GM23338 (cell line): ENCODE data around the gene DOCK4. TPM values are rescaled to one million over a fixed set of nuclear protein-coding genes. Genes with fewer than 3 reads are reported as not detected.

Experiments
- ATAC-seq: fragments of 200-7000 bp; cut with Tn5 transposase; 3 replicates; pipeline ENCODE4 v1.9.1; 2020
- DNase-seq: peaks from one replicate; pipeline ENCODE4 v3.0.0-alpha.2; 2015; ENCODE audit warnings: low spot score
- H2AFZ ChIP-seq: fragments of 200-600 bp; sonication (generic); 2 replicates; pipeline ENCODE4 v1.8.0; 2016; ENCODE audit warnings: antibody characterized with exemption, mild to moderate bottlenecking, moderate library complexity
- H3F3A ChIP-seq: fragments of 200-600 bp; sonication (generic); replicated peaks from 2 replicates; pipeline ENCODE4 v1.8.0; 2017; ENCODE audit warnings: antibody characterized with exemption, mixed run types, low read depth
- H3K27ac ChIP-seq: fragments of 200-600 bp; sonication (generic); 2 replicates; pipeline ENCODE4 v1.6.1; 2016; ENCODE audit warnings: low read depth
- H3K27me3 ChIP-seq: fragments of 200-600 bp; sonication (generic); 2 replicates; pipeline ENCODE4 v1.8.0; 2016; ENCODE audit warnings: mild to moderate bottlenecking, mixed run types, moderate library complexity; ENCODE audit not compliant: insufficient read depth
- H3K36me3 ChIP-seq: fragments of 200-600 bp; sonication (generic); 2 replicates; pipeline ENCODE4 v1.8.0; 2016; ENCODE audit warnings: mild to moderate bottlenecking; ENCODE audit not compliant: insufficient read depth
- H3K4me1 ChIP-seq: fragments of 200-600 bp; sonication (generic); 2 replicates; pipeline ENCODE4 v1.8.0; 2016; ENCODE audit warnings: mild to moderate bottlenecking, moderate library complexity; ENCODE audit not compliant: insufficient read depth
- H3K4me2 ChIP-seq: fragments of 200-600 bp; sonication (generic); 2 replicates; pipeline ENCODE4 v1.7.1; 2017; ENCODE audit warnings: mixed run types
- H3K4me3 ChIP-seq: fragments of 200-600 bp; sonication (generic); 2 replicates; pipeline ENCODE4 v1.6.1; 2016; ENCODE audit warnings: mixed run types
- H3K79me2 ChIP-seq: fragments of 200-600 bp; sonication (generic); replicated peaks from 2 replicates; pipeline ENCODE4 v1.8.0; 2017; ENCODE audit warnings: mild to moderate bottlenecking; ENCODE audit not compliant: insufficient read depth
- H3K9me2 ChIP-seq: fragments of 200-600 bp; sonication (generic); 2 replicates; pipeline ENCODE4 v1.8.0; 2017; ENCODE audit not compliant: insufficient read depth
- H4K20me1 ChIP-seq: fragments of 200-600 bp; sonication (generic); replicated peaks from 2 replicates; pipeline ENCODE4 v1.8.0; 2017; ENCODE audit warnings: mild to moderate bottlenecking; ENCODE audit not compliant: insufficient read depth
- H3K27ac Mint-ChIP-seq: 2 replicates; pipeline ENCODE4 v1.8.0; 2020; ENCODE audit warnings: inconsistent platforms, mild to moderate bottlenecking, moderate library complexity, mixed read lengths
- H3K27me3 Mint-ChIP-seq: 3 replicates; pipeline ENCODE4 v1.8.0; 2022; ENCODE audit warnings: low read depth, mild to moderate bottlenecking, moderate library complexity, mixed read lengths, inconsistent platforms; ENCODE audit not compliant: insufficient read depth, poor library complexity
- H3K36me3 Mint-ChIP-seq: 3 replicates; pipeline ENCODE4 v1.8.0; 2021; ENCODE audit warnings: low read depth, mild to moderate bottlenecking, inconsistent platforms, moderate library complexity, mixed read lengths
- H3K4me1 Mint-ChIP-seq: 3 replicates; pipeline ENCODE4 v1.8.0; 2020; ENCODE audit warnings: mild to moderate bottlenecking, inconsistent platforms, mixed read lengths
- H3K4me3 Mint-ChIP-seq: 3 replicates; pipeline ENCODE4 v1.8.0; 2021; ENCODE audit warnings: moderate library complexity, mild to moderate bottlenecking, inconsistent platforms, mixed read lengths
- H3K9me3 Mint-ChIP-seq: 3 replicates; pipeline ENCODE4 v1.8.0; 2020; ENCODE audit warnings: moderate library complexity, mild to moderate bottlenecking, inconsistent platforms, mixed read lengths
- EZH2 ChIP-seq: fragments of 200-600 bp; sonication (generic); IDR thresholded peaks from one replicate; pipeline ENCODE4 v1.8.0; 2017; ENCODE audit warnings: antibody characterized with exemption, mild to moderate bottlenecking, low read depth; ENCODE audit not compliant: unreplicated experiment
- REST ChIP-seq: IDR thresholded peaks from one replicate; pipeline ENCODE4 v1.6.1; 2018; ENCODE audit warnings: antibody characterized with exemption; ENCODE audit not compliant: unreplicated experiment
- STAT1 ChIP-seq: IDR thresholded peaks from one replicate; pipeline ENCODE4 v1.6.1; 2016; ENCODE audit warnings: antibody characterized with exemption; ENCODE audit not compliant: unreplicated experiment
- ZNF114 ChIP-seq: fragments of 250-450 bp; sonication (Bioruptor Pico); IDR thresholded peaks from 2 replicates; pipeline ENCODE4 v1.5.0; 2020; ENCODE audit warnings: mild to moderate bottlenecking, moderate library complexity
- ZNF331 ChIP-seq: fragments of 250-450 bp; sonication (Bioruptor Pico); IDR thresholded peaks from 2 replicates; pipeline ENCODE4 v1.5.0; 2020; ENCODE audit warnings: low read depth, mild to moderate bottlenecking, moderate library complexity
- ZNF462 ChIP-seq: fragments of 250-450 bp; sonication (Bioruptor Pico); IDR thresholded peaks from 2 replicates; pipeline ENCODE4 v1.5.0; 2020; ENCODE audit warnings: mild to moderate bottlenecking, moderate library complexity
- polyA plus RNA-seq: library from polyadenylated mRNA; unstranded; fragments of >200 nt; fragmentation: Nextera tagmentation; extraction: Ambion mirVana; gene quantifications from 2 replicates; pipeline ENCODE4 v1.2.1, GENCODE V29; 2016
- total RNA-seq: library from RNA; depleted of rRNA; stranded (reverse); fragments of >200 nt; shearing (Covaris generic); gene quantifications from 2 replicates; pipeline ENCODE4 v1.2.3, GENCODE V29; 2014

Gene DOCK4
- total and polyA plus RNA-seq, 2 experiments from 2014 or later, result 6.3 to 33.8 TPM

GRCh38 chr7:111887734-111888133, 318.5 kb downstream of the DOCK4 start:
- Mint-ChIP-seq H3K36me3 (no peaks in the 10 kb centered on the region), H3K4me3 (no peak overlapping the region), H3K4me1 (no peaks in the 10 kb centered on the region), H3K27ac (no peak overlapping the region), H3K9me3 (no peaks in the 10 kb centered on the region), H3K27me3 (no peaks in the 10 kb centered on the region)
- Histone ChIP-seq H3K4me3 (no peak overlapping the region), H3K27ac (no peak overlapping the region), H3K79me2 (no peaks in the 10 kb centered on the region), H4K20me1 (no peaks in the 10 kb centered on the region), H3K4me2 (no peak overlapping the region), H3K27me3 (no peaks in the 10 kb centered on the region), H3K4me1 (no peaks in the 10 kb centered on the region), H3K36me3 (no peaks in the 10 kb centered on the region), H3F3A (no peaks in the 10 kb centered on the region), H2AFZ (no peak overlapping the region), H3K9me2 (no peaks in the 10 kb centered on the region)
- TF ChIP-seq STAT1 (no peak), ZNF114 (CRISPR knock-in tag) (no peak), REST (no peak), EZH2 (no peak), ZNF462 (CRISPR knock-in tag) (no peak), ZNF331 (no peak)
- ATAC-seq (no peak), DNase-seq (no peak)
